Measurements from ENCODE around the gene C12orf57. TPM values are rescaled to one million over a fixed set of nuclear protein-coding genes. Genes with fewer than 3 reads are reported as not detected.
A peak's percentile ranks its signal among the peaks of the same experiment; 100 is the strongest.

The C12orf57 gene
- polyA plus RNA-seq (2013, experiment 1 of 2), result 256 TPM
- 197 TPM for polyA plus RNA-seq (2013, experiment 2 of 2)

DNA sequence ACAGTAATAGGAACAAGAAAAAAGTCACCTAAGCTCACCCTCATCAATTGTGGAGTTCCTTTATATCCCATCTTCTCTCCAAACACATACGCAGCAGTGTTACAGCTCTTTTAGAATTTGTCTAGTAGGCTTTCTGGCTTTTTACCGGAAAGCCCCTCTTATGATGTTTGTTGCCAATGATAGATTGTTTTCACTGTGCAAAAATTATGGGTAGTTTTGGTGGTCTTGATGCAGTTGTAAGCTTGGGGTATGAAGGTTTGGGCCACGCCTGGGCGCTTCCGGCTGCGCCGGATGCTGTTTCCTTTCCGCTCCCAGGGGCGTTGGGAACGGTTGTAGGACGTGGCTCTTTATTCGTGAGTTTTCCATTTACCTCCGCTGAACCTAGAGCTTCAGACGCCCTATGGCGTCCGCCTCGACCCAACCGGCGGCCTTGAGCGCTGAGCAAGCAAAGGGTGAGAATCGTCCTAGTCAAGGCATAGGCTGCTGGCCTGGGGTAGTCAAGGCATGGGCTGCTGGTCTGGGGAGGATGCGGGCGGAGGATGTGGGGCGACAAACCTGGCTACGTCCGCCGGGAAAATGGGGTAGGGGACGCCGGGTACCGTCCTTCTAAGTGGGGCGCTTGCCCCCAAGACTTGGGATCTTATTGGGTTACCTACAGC is at the start of gene C12orf57, which contains the start of gene RNU7-1:
C12orf57 (plus strand) TSS at position 301 of the 659 bp plus-strand sequence; CDS start at position 401, 100 bp downstream.
RNU7-1 (plus strand) TSS at position 95 of the 659 bp plus-strand sequence.
- Histone ChIP-seq H3K27ac (ENCODE audit: low read depth, low read length, severe bottlenecking) (peak within 1 kb of the TSS; percentile 100), H3K9me3 (ENCODE audit: control insufficient read depth, low read length) (no peaks in the 10 kb centered on the region), H3K4me1 (ENCODE audit: control insufficient read depth, insufficient read depth, low read length, poor library complexity, severe bottlenecking) (peaks cover 40% of the 10 kb centered on the region), H3K36me3 (ENCODE audit: control insufficient read depth, insufficient read depth, low read length) (peaks cover 32% of the 10 kb centered on the region), H3K4me3 (ENCODE audit: extremely low read depth, insufficient read depth, low read length, poor library complexity, severe bottlenecking) (peak within 1 kb of the TSS; percentile 50)
- 0 to 1% methylated on average over 21 to 27 of the region's 31 CpGs for WGBS, 2 experiments (ENCODE audit: insufficient coverage in 2 of 2)

- Histone ChIP-seq H3K27ac (ENCODE audit: low read depth, low read length, severe bottlenecking) (no peak overlapping the region), H3K36me3 (ENCODE audit: control insufficient read depth, insufficient read depth, low read length) (no peaks in the 10 kb centered on the region), H3K4me3 (ENCODE audit: extremely low read depth, insufficient read depth, low read length, poor library complexity, severe bottlenecking) (no peak overlapping the region), H3K9me3 (ENCODE audit: control insufficient read depth, low read length) (no peaks in the 10 kb centered on the region), H3K4me1 (ENCODE audit: control insufficient read depth, insufficient read depth, low read length, poor library complexity, severe bottlenecking) (peaks cover 10% of the 10 kb centered on the region)
- 84% methylated on average over 2 of the region's 3 CpGs; no CpG with 5 or more reads in 1 of the 2 experiments for WGBS, 2 experiments (ENCODE audit: insufficient coverage in 2 of 2)
These were observed 49.5 kb upstream of the C12orf57 start for GRCh38 chr12:6894321-6894720.

DNA sequence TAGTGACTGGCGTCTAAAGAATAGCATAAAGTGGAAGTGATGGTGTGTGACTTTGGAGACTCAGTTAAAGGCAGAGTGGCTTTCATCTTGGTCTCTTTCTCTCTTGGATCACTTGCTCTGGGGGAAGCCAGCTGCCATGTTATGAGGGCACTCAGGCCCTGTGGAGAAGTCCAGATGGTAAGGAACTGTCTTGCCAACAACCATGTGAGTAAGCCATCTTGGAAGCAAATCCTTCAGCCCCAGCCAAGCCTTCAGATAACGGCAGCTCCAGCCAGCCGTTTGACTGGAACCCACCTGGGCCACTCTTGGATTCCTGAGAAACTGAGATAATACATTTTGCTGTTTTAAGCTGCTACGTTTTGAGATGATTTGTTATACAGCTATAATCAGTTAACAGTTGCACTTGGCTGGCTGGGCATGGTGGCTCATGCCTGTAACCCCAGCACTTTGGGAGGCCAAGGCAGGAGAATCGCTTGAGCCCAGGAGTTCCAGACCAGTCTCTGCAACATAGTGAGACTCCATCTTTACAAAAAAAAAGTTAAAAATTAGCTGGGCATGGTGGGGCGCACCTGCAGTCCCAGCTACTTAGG is 46.9 kb upstream of the C12orf57 start:
- no peak overlapping the region for H3K27ac ChIP-seq (ENCODE audit: low read depth, low read length, severe bottlenecking)
- WGBS, 2 experiments (ENCODE audit: insufficient coverage in 2 of 2), result 79 to 89% methylated on average over 5 of the region's 6 CpGs

GRCh38 chr12:6899427-6899826 is 44.4 kb upstream of the C12orf57 start:
- WGBS, 2 experiments (ENCODE audit: insufficient coverage in 2 of 2), result 89 to 100% methylated on average over 2 to 3 of the region's 5 CpGs

More for the DNA sequence above, 46.9 kb upstream of the C12orf57 start:
- H3K9me3 ChIP-seq (ENCODE audit: control insufficient read depth, low read length), result no peaks in the 10 kb centered on the region
- no peak overlapping the region for H3K4me3 ChIP-seq (ENCODE audit: extremely low read depth, insufficient read depth, low read length, poor library complexity, severe bottlenecking)
- no peaks in the 10 kb centered on the region for H3K4me1 ChIP-seq (ENCODE audit: control insufficient read depth, insufficient read depth, low read length, poor library complexity, severe bottlenecking)
- no peaks in the 10 kb centered on the region for H3K36me3 ChIP-seq (ENCODE audit: control insufficient read depth, insufficient read depth, low read length)

GRCh38 chr12:6899837-6900519 is 43.8 kb upstream of the C12orf57 start:
- H3K4me1 ChIP-seq (ENCODE audit: control insufficient read depth, insufficient read depth, low read length, poor library complexity, severe bottlenecking), result peaks cover 8% of the 10 kb centered on the region
- no peak overlapping the region for H3K27ac ChIP-seq (ENCODE audit: low read depth, low read length, severe bottlenecking)
- WGBS, 2 experiments (ENCODE audit: insufficient coverage in 2 of 2), result 83 to 90% methylated on average over 6 to 10 of the region's 10 CpGs
- no peak overlapping the region for H3K4me3 ChIP-seq (ENCODE audit: extremely low read depth, insufficient read depth, low read length, poor library complexity, severe bottlenecking)
- H3K9me3 ChIP-seq (ENCODE audit: control insufficient read depth, low read length), result no peaks in the 10 kb centered on the region
- H3K36me3 ChIP-seq (ENCODE audit: control insufficient read depth, insufficient read depth, low read length), result no peaks in the 10 kb centered on the region

More at GRCh38 chr12:6899427-6899826, 44.4 kb upstream of the C12orf57 start:
- Histone ChIP-seq H3K9me3 (ENCODE audit: control insufficient read depth, low read length) (no peaks in the 10 kb centered on the region), H3K36me3 (ENCODE audit: control insufficient read depth, insufficient read depth, low read length) (no peaks in the 10 kb centered on the region), H3K4me3 (ENCODE audit: extremely low read depth, insufficient read depth, low read length, poor library complexity, severe bottlenecking) (no peak overlapping the region), H3K27ac (ENCODE audit: low read depth, low read length, severe bottlenecking) (no peak overlapping the region), H3K4me1 (ENCODE audit: control insufficient read depth, insufficient read depth, low read length, poor library complexity, severe bottlenecking) (peaks cover 6% of the 10 kb centered on the region)

DNA sequence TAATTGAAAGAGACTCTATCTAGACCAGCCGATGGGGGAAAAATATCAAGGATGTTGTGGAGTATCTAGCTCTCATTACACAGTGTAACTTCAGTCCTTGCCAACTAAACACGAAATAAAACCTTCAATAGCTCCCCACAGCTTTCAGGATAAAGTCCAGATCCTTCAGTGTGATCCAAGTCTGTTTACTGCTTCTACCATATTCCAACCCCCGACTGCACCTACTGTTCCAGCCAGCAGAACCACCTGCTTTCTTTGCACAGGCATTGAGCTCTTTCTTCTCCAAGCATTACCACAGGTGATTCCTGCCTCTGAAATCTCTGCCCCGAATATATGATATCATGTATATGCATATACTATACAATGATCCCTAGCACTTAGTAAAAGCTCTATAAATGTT is 41.4 kb upstream of the C12orf57 start:
- WGBS, 2 experiments (ENCODE audit: insufficient coverage in 2 of 2), result no CpG with 5 or more reads among the region's 4 CpGs
- Histone ChIP-seq H3K27ac (ENCODE audit: low read depth, low read length, severe bottlenecking) (no peak overlapping the region), H3K9me3 (ENCODE audit: control insufficient read depth, low read length) (no peaks in the 10 kb centered on the region), H3K36me3 (ENCODE audit: control insufficient read depth, insufficient read depth, low read length) (no peaks in the 10 kb centered on the region), H3K4me3 (ENCODE audit: extremely low read depth, insufficient read depth, low read length, poor library complexity, severe bottlenecking) (no peak overlapping the region), H3K4me1 (ENCODE audit: control insufficient read depth, insufficient read depth, low read length, poor library complexity, severe bottlenecking) (peaks cover 14% of the 10 kb centered on the region)

DNA sequence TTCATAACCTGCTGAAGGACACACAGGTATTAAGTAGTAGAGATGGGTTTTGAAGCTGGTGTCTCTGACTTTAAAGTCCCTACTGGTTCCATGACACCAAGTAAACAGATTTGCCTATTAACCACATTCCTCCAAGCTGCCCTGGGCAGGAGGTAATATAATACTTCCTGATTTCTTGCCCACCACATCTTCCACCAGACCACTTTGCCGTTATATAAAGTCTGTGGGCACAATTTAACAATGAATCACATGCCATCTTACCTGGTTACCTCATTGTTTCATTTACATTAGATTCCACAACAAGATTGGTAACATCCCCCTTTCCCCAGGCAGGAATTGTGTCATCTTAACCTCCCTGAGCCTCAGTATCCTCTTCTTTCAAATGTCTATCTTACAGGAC is 40.1 kb upstream of the C12orf57 start:
- Histone ChIP-seq H3K4me3 (ENCODE audit: extremely low read depth, insufficient read depth, low read length, poor library complexity, severe bottlenecking) (no peak overlapping the region), H3K36me3 (ENCODE audit: control insufficient read depth, insufficient read depth, low read length) (no peaks in the 10 kb centered on the region), H3K4me1 (ENCODE audit: control insufficient read depth, insufficient read depth, low read length, poor library complexity, severe bottlenecking) (peaks cover 14% of the 10 kb centered on the region), H3K27ac (ENCODE audit: low read depth, low read length, severe bottlenecking) (no peak overlapping the region), H3K9me3 (ENCODE audit: control insufficient read depth, low read length) (no peaks in the 10 kb centered on the region)
- 100% methylated on average over 1 of the region's 1 CpG for WGBS, 2 experiments (ENCODE audit: insufficient coverage in 2 of 2)

- Histone ChIP-seq H3K36me3 (ENCODE audit: control insufficient read depth, insufficient read depth, low read length) (no peaks in the 10 kb centered on the region), H3K27ac (ENCODE audit: low read depth, low read length, severe bottlenecking) (peak within 1 kb of the TSS; percentile 96), H3K4me3 (ENCODE audit: extremely low read depth, insufficient read depth, low read length, poor library complexity, severe bottlenecking) (peak within 1 kb of the TSS; percentile 54), H3K4me1 (ENCODE audit: control insufficient read depth, insufficient read depth, low read length, poor library complexity, severe bottlenecking) (peaks cover 14% of the 10 kb centered on the region), H3K9me3 (ENCODE audit: control insufficient read depth, low read length) (no peaks in the 10 kb centered on the region)
- WGBS, 2 experiments (ENCODE audit: insufficient coverage in 2 of 2), result 5 to 7% methylated on average over 27 to 30 of the region's 34 CpGs
These were observed 39.2 kb upstream of the C12orf57 start, which contains the start of gene LRRC23 for GRCh38 chr12:6904280-6905276. TSS of gene LRRC23 (plus strand) at chr12:6904822. CDS start at chr12:6905634, 812 bp downstream.

DNA sequence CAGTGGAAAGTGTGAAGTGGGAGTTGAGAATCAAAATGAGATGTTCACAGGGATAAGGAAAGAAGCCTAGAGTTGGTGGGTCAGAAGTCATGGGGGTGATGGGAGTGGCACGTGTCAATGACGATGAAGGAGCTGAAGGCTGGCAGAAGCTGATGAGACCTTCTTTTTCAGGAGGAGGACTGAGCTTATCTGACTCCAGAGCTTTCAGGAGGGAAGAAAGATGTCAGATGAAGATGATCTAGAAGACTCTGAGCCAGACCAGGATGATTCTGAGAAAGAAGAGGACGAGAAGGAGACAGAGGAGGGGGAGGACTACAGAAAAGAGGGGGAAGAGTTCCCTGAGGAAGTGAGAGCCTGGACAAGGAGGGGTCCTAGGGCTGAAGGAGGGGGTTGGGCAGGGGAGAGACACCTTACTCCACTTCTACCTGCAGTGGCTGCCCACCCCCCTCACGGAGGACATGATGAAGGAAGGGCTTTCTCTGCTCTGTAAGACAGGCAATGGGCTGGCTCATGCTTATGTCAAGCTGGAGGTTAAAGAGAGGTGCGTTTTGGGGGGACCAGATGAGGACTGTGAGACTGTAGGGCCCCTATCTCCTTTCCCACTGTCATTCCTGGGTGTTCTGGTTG is 38.3 kb upstream of the C12orf57 start:
- H3K36me3 ChIP-seq (ENCODE audit: control insufficient read depth, insufficient read depth, low read length), result no peaks in the 10 kb centered on the region
- no peaks in the 10 kb centered on the region for H3K9me3 ChIP-seq (ENCODE audit: control insufficient read depth, low read length)
- H3K4me1 ChIP-seq (ENCODE audit: control insufficient read depth, insufficient read depth, low read length, poor library complexity, severe bottlenecking), result peaks cover 14% of the 10 kb centered on the region
- WGBS, 2 experiments (ENCODE audit: insufficient coverage in 2 of 2), result 64 to 68% methylated on average over 3 to 4 of the region's 5 CpGs
- peak overlapping the region; percentile 96 for H3K27ac ChIP-seq (ENCODE audit: low read depth, low read length, severe bottlenecking)
- H3K4me3 ChIP-seq (ENCODE audit: extremely low read depth, insufficient read depth, low read length, poor library complexity, severe bottlenecking), result peak overlapping the region; percentile 54
